ENCODE data around the gene VARS2.
A peak's percentile ranks its signal among the peaks of the same experiment; 100 is the strongest.
"Not testable (repeated sequence)": the region's sequence is repeated elsewhere in the genome, so short reads cannot be mapped to it uniquely, and the experiment has no call there.

VARS2 gene

DNA sequence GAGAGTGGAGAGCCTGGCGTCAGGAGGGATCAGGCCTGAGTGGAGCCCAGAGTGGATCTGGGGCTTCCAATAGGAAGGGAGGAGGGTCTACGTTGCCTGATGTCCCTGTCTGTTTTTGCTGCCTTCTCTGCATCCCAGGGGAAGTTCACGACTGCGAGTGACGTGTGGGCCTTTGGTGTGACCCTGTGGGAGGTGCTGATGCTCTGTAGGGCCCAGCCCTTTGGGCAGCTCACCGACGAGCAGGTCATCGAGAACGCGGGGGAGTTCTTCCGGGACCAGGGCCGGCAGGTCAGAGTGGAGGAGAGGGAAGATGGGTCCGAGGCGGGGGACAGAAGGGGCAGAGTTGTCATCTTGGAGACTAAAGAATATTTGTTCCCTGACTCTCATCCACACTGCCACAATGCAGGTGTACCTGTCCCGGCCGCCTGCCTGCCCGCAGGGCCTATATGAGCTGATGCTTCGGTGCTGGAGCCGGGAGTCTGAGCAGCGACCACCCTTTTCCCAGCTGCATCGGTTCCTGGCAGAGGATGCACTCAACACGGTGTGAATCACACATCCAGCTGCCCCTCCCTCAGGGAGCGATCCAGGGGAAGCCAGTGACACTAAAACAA is 15.2 kb upstream of the VARS2 start:
- no peak for DNase-seq (ENCODE audit: low read depth in 2 of 2)

DNA sequence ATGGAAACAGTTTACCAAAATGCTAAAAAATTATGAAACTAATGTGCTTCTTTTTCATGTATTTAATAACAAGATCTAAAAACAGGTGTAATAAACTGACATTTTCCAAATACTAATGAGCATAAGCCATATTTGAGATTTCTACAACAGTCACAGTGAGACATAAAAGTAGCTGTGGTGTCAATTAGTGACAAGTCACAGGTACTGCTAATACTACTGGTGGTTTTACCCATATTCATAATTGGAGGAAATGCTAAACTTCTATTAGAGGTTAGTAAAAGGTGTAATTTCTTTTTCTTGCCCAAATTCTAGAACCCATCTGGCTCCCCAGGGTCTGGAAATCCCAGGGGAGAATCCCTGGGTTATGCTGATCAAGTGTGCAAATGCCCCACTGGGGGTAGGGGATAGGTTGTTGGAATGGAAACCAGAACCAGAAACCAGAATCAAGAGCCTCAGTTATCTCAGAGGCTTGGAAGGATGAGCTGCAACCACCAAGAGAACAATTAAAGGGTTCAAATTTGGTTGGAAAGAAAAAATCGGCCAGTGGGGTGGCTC is 13.1 kb upstream of the VARS2 start:
- no peak for DNase-seq (ENCODE audit: low read depth in 2 of 2)

DNA sequence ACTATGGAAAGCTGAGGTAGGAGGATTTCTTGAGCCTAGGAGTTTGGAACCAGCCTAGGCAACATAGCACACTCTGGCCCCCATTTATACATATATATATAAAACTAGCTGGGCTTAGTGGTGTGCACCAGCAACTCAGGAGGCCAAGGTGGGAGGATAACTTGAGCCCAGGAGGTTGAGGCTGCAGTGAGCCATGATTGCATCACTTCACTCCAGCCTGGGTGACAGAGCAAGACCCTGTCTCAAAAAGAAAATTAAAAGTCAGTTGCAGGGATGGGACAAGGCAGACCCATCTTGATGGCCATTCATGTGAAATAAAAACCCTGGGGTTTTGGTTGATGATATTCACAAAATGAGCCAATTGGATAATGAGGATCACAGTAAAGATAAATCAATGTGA is 12.6 kb upstream of the VARS2 start:
- no peak for DNase-seq (ENCODE audit: low read depth in 2 of 2)

GRCh38 chr6:30902196-30902595 is 11.8 kb upstream of the VARS2 start:
- not testable (repeated sequence) for DNase-seq (ENCODE audit: low read depth in 2 of 2)

- no peak for DNase-seq (ENCODE audit: low read depth in 2 of 2)
These were observed 11.3 kb upstream of the VARS2 start for GRCh38 chr6:30902709-30903108.

GRCh38 chr6:30903236-30903635 is 10.8 kb upstream of the VARS2 start:
- no peak for DNase-seq (ENCODE audit: low read depth in 2 of 2)

- DNase-seq (ENCODE audit: low read depth in 2 of 2), result not testable (repeated sequence)
These were observed 6.7 kb upstream of the VARS2 start for GRCh38 chr6:30907290-30907757.

DNA sequence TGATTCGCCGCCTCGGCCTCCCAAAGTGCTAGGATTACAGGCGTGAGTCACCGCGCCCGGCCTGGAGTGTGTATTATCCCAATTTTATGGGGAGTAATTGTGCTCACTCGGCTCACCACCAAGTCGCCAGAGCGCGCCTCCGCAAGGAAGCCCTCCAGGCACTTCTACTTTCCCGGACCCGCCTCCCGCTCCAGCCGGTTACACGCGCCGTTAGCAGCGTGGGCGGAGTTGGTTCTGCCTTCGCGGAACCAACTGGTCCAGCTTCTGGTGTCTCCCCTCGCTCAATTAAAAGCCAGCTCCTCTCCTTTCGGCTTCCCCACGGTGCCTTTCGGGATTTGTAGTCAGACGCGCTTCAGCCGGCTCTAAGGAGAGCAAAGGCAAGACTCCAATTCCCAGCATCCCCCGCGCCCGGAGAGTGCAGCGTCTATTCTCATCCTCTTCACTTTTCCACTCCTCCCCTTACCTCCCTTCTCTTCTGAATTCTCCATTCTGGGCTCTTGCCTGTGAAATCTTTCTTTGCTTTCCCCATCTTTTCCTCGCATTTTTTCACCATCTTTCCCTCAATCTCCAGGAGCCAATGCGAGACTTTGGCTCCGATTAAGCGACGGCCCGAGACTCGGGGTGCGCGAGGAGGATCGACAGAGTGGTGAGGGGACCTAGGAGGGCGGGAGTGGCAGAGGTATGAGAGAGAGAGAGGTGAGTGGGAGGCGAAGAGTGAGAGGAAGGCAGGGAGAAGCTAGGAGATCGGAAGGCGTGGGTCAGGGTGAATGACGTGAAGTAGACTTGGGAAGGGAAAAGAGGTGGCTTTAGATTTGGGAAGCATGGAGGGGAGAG is 6.1 kb upstream of the VARS2 start, which contains the start of gene GTF2H4:
TSS of gene GTF2H4 (plus strand) at position 450 of the 834 bp plus-strand sequence.
- peak; percentile 97 to 98 for DNase-seq (ENCODE audit: low read depth in 2 of 2)

DNA sequence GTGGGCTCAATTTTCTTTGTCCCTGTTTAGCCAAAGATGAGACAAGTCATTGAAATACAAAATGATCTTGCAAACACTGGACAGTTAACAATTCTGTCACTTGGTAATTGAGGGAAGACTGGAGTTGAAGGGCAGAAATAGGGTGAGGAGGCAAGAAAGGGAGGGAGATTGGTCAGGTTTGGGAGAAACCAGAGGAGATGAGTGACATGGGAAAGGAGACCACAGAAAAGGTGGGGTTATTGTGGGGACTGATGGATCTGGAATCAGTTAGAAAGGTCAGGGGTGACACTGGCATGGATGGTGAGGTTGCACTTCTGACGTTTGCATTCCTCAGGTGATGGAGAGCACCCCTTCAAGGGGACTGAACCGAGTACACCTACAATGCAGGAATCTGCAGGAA is 5.3 kb upstream of the VARS2 start:
- DNase-seq (ENCODE audit: low read depth in 2 of 2), result no peak

DNA sequence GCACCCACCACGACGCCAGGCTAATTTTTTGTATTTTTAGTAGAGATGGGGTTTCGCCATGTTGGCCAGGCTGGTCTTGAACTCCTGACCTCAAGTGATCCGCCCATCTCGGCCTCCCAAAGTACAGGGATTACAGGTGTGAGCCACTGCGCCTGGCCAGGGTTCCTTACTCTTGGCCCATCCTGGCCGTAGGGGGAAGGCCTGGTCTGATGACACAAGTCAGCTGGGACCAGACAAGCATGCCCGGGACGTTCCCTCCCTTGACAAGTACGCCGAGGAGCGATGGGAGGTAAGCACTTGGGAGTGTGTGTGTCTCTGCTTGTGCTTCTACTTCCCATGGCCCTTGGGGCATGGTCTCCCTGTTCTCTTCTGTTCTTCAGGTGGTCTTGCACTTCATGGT is 3.6 kb upstream of the VARS2 start:
- not testable (repeated sequence) for DNase-seq (ENCODE audit: low read depth in 2 of 2)

GRCh38 chr6:30912746-30913520 is 1.1 kb upstream of the VARS2 start:
- no peak for DNase-seq (ENCODE audit: low read depth in 2 of 2)

DNA sequence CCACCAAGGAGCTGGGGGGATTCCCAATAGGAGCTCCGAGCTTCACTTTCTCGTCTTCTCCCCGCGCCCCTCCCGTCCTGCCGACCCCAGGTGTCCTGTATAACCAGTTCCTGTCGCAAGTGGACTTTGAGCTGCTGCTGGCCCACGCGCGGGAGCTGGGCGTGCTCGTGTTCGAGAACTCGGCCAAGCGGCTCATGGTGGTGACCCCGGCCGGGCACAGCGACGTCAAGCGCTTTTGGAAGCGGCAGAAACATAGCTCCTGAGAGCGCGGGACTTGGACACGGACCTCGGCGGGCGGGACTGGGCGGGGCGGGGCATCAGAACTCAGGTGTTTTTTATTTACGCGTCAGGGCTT is 340 bp upstream of the VARS2 start:
- DNase-seq (ENCODE audit: low read depth in 2 of 2), result no peak

DNA sequence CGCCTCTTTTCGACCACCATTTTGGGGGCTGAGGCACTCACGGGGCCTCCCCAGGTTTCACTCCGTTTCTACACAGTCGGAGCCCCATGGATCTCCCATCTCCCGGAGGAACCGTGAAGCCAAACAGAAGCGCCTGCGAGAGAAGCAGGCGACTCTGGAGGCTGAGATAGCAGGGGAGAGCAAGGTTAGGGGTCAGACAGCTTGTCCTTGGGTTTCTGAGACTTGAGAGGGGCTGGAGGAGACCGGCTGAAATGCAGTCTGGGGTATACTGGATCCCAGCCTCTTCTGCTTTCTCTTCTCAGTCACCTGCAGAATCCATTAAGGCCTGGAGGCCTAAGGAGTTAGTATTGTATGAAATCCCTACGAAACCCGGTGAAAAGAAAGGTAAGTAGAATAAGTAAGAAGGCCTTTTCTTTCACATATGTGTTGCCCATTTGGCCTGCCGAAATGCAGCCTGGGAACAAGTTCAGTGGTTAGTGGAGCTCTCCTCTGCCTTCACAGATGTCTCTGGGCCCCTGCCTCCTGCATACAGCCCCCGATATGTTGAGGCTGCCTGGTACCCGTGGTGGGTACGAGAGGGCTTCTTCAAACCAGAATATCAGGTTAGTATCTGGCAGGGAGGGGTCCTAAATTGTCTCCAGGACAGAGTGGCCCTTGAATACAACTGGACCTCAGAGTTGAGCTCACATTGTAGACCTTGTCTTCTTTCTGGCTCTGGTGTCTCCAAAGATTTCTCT is 984 bp downstream of the VARS2 start:
- no peak for DNase-seq (ENCODE audit: low read depth in 2 of 2)

DNA sequence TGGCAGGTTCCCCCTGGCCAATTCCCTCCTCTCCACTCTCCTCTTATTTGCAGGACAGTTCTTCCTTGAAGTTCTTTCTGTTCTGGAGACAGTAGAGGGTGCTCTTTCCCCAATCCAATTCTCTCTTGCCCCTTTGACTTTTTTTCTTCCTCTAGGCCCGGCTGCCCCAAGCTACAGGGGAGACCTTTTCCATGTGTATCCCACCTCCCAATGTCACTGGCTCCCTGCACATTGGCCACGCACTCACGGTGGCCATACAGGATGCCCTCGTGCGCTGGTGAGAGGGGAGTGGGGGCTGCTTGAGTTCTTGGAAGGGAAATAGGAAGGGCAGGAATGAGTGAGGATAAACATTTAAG is 1.5 kb downstream of the VARS2 start:
- peak; percentile 44 to 54 for DNase-seq (ENCODE audit: low read depth in 2 of 2)

DNA sequence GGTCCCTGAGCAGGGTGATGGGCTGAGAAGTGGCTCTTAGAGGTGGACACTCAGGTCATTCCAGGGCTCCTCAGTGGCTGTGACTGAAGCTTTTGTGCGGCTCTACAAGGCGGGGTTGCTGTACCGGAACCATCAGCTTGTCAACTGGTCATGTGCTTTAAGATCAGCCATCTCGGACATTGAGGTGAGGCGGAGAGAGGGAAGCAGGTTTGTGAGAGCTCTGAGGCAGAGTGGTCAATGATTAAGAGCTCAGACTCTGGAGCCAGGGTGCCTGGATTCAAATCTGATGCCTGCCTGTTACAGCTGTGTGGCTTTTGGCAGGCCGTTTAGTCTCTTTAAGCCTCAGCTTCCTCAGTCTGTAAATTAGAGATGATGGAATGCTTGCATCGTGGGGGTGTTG is 3.0 kb downstream of the VARS2 start:
- no peak for DNase-seq (ENCODE audit: low read depth in 2 of 2)

DNA sequence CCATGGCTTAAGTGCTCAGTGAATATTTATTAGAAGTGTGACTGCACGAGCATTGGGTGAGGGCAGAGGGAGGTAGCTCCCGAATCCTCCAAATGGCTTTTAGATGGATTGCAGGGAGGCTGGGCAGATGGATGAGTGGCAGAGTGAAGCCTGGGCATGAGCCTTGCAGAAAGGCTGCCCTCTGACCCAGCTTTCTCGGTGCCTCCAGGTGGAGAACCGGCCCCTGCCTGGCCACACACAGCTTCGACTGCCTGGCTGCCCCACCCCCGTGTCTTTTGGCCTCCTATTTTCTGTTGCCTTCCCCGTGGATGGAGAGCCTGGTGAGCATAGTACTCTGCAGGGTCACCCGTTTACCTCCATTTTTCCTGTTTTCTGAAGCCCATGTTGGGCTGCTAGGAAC is 3.4 kb downstream of the VARS2 start:
- DNase-seq (ENCODE audit: low read depth in 2 of 2), result no peak

- no peak for DNase-seq (ENCODE audit: low read depth in 2 of 2)
These were observed 4.6 kb downstream of the VARS2 start for GRCh38 chr6:30918670-30919069.

- DNase-seq (ENCODE audit: low read depth in 2 of 2), result no peak
These were observed 8.4 kb downstream of the VARS2 start for GRCh38 chr6:30922447-30922852.

DNA sequence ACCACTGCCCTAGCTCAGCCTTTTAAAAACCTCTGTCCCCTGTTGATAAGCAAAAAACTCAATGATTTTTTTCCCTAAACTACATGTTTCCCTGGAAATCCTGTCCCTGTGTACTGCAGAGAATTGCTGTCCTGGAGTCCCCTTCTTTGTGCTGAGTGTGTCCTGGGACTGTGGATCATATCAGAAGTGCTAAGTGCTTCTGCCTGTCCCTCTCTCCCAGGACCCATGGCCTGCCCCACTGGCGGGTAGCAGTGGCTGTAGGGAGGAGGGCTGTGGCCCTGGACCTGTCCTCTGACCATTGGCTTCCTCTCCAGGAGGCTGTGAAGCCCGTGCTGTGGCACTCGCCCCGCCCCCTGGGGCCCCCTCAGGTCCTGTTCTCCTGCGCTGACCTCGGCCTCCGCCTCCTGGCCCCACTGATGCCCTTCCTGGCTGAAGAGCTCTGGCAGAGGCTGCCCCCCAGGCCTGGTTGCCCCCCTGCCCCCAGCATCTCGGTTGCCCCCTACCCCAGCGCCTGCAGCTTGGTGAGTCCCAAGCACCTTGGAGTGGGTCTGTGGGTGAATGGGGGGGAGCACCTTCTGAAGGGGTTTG is 10.1 kb downstream of the VARS2 start:
- not testable (repeated sequence) for DNase-seq (ENCODE audit: low read depth in 2 of 2)

DNA sequence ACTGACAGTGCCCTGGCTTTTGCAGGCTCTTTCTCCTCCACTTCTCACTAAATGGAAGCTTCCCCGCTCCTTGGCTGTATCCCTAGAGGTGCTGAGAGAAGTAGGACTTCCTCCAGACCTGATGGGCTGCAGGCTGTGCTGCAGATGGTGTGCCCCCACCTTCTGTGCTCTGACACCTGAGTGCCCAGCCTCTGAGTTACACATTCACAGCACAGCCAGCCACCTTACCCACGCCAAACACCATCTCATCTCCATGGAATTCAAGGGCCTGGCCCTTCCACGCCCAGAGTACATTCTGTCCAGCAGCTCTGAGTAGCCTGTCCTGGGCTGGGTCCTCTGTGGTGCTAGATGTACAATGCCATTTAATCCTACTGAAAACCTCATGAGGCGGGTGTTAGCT is 12.6 kb downstream of the VARS2 start:
- no peak for DNase-seq (ENCODE audit: low read depth in 2 of 2)

DNA sequence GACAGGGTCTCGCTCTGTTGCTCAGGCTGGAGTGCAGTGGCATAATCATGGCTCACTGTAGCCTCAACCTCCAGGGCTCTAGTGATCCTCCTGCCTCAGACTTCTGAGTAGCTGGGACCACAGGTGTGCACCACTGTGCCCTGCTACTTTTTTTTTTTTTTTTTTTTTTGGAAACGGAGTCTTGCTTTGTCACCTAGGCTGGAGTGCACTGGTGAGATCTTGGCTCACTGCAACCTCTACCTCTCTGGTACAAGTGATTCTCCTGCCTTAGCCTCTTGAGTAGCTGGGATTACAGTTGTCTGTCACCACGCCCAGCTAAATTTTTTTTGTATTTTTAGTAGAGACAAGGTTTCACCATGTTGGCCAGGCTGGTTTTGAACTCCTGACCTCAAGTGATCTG is 13.0 kb downstream of the VARS2 start:
- not testable (repeated sequence) for DNase-seq (ENCODE audit: low read depth in 2 of 2)

All from fibroblast of skin of left quadriceps (primary cell).